OCI-LY7 (cell line): Measurements from ENCODE around the gene ARHGEF3. TPM values are rescaled to one million over a fixed set of nuclear protein-coding genes. Genes with fewer than 3 reads are reported as not detected.
"Not testable (repeated sequence)": the region's sequence is repeated elsewhere in the genome, so short reads cannot be mapped to it uniquely, and the experiment has no call there.

Experiments used
- BruUV-seq: library from RNA; stranded (reverse); fragments of 400-500 nt; replicated peaks from 2 replicates; lab custom pipeline; 2021; lab: Mats Ljungman, UMichigan
- CTCF ChIA-PET: fragments of 300-600 bp; sonication (Branson Sonifier 250); formaldehyde crosslinking; loops from one replicate; lab custom pipeline; 2022; ENCODE audit warnings: antibody characterized with exemption; ENCODE audit not compliant: unreplicated experiment; lab: Charles Lee
- POLR2A ChIA-PET: fragments of 300-600 bp; sonication (Branson Sonifier 250); formaldehyde crosslinking; loops from one replicate; lab custom pipeline; 2022; ENCODE audit warnings: antibody characterized with exemption; lab: Charles Lee
- DNase-seq: peaks from one replicate; pipeline ENCODE4 v3.0.0-alpha.2; 2015; ENCODE audit warnings: low spot score
- H2AFZ ChIP-seq: fragments of 200-600 bp; sonication (generic), shearing (Covaris generic); 2 replicates; pipeline ENCODE4 v1.6.1; 2014; ENCODE audit warnings: mild to moderate bottlenecking, antibody characterized with exemption, low read length, moderate library complexity
- H3K27ac ChIP-seq: fragments of 200-600 bp; sonication (generic); 2 replicates; pipeline ENCODE4 v1.5.1; 2014; ENCODE audit warnings: mixed run types, low read depth, mild to moderate bottlenecking, moderate library complexity, low read length, inconsistent platforms; ENCODE audit not compliant: poor library complexity, severe bottlenecking
- H3K36me3 ChIP-seq: fragments of 200-600 bp; sonication (generic); 2 replicates; pipeline ENCODE4 v1.6.1; 2014; ENCODE audit warnings: mild to moderate bottlenecking, antibody characterized with exemption, low read length, moderate library complexity, mixed read lengths; ENCODE audit not compliant: insufficient read depth
- H3K4me1 ChIP-seq: fragments of 200-600 bp; sonication (generic); 2 replicates; pipeline ENCODE4 v1.5.1; 2014; ENCODE audit warnings: mild to moderate bottlenecking, low read length; ENCODE audit not compliant: insufficient read depth, poor library complexity, severe bottlenecking
- H3K4me2 ChIP-seq: fragments of 200-600 bp; sonication (generic); 2 replicates; pipeline ENCODE4 v1.6.1; 2014; ENCODE audit warnings: mild to moderate bottlenecking, low read length
- H3K4me3 ChIP-seq: fragments of 200-600 bp; sonication (generic); 2 replicates; pipeline ENCODE4 v1.5.1; 2014; ENCODE audit warnings: mild to moderate bottlenecking, low read depth, low read length; ENCODE audit not compliant: poor library complexity, severe bottlenecking
- H3K79me2 ChIP-seq: fragments of 200-600 bp; sonication (generic); 2 replicates; pipeline ENCODE4 v1.6.1; 2016; ENCODE audit warnings: low read depth, mild to moderate bottlenecking, low read length, moderate library complexity, mixed read lengths; ENCODE audit not compliant: insufficient read depth
- H3K9me2 ChIP-seq: fragments of 200-600 bp; sonication (generic); 2 replicates; pipeline ENCODE4 v1.6.1; 2016; ENCODE audit warnings: mild to moderate bottlenecking, low read length, mixed read lengths; ENCODE audit not compliant: insufficient read depth
- H3K9me3 ChIP-seq: fragments of 200-600 bp; sonication (generic); 2 replicates; pipeline ENCODE4 v1.6.1; 2014; ENCODE audit warnings: mild to moderate bottlenecking, mixed run types, low read length, mixed read lengths
- H4K20me1 ChIP-seq: fragments of 200-600 bp; sonication (generic); 2 replicates; pipeline ENCODE4 v1.6.1; 2014; ENCODE audit warnings: mild to moderate bottlenecking, antibody characterized with exemption, low read length, moderate library complexity, mixed read lengths; ENCODE audit not compliant: insufficient read depth
- CTCF ChIP-seq: fragments of 200-600 bp; sonication (generic); conservative IDR thresholded peaks from 2 replicates; pipeline ENCODE4 v1.5.1; 2014; ENCODE audit warnings: mild to moderate bottlenecking, antibody characterized with exemption, low read length, moderate library complexity, mixed read lengths
- EZH2phosphoT487 ChIP-seq: fragments of 200-600 bp; sonication (generic); IDR thresholded peaks from 2 replicates; pipeline ENCODE4 v1.6.1; 2018; ENCODE audit warnings: low read depth, borderline replicate concordance, mild to moderate bottlenecking, mixed run types, antibody characterized with exemption, low read length, moderate library complexity, mixed read lengths
- intact Hi-C: fragments of 100-400 bp; cut with micrococcal nuclease; formaldehyde crosslinking; loops from one replicate; pipeline ENCODE4 v1.10.0; 2022; ENCODE audit not compliant: unreplicated experiment
- total RNA-seq, 2 experiments: library from RNA; depleted of rRNA in 1 of 2; stranded (reverse); fragments of >200 nt in 1 of 2; shearing (Covaris generic) in 1 of 2; gene quantifications; 2 replicates each; pipeline ENCODE4 v1.2.3, GENCODE V29; 2014 to 2022

The ARHGEF3 gene
- total RNA-seq, 2 experiments from 2014 or later, result 14.1 to 26.9 TPM

GRCh38 chr3:56711344-56711743 is 90.4 kb downstream of the ARHGEF3 start:
- POLR2A ChIA-PET, result interaction anchor here (0.9 to 1.3 kb wide), 2 partner anchors 79 to 276 kb away, joined by 3 read pairs; no protein-coding TSS in a partner anchor
- no peaks in the 10 kb centered on the region for H4K20me1 ChIP-seq
- no peak overlapping the region for H3K4me2 ChIP-seq
- DNase-seq, result peak; percentile 28
- H3K9me3 ChIP-seq, result 0 out of 2 replicates have a peak, but pooled peaks cover 9% of the 10 kb centered on the region
- H2AFZ ChIP-seq, result no peak overlapping the region
- no peaks in the 10 kb centered on the region for H3K79me2 ChIP-seq
- no peaks in the 10 kb centered on the region for H3K9me2 ChIP-seq
- no peak overlapping the region for H3K4me3 ChIP-seq
- H3K4me1 ChIP-seq, result no peaks in the 10 kb centered on the region
- TF ChIP-seq CTCF (peak; percentile 48), EZH2phosphoT487 (no peak)
- H3K27ac ChIP-seq, result no peak overlapping the region
- no TSS peak for BruUV-seq
- CTCF ChIA-PET, result no interaction called here
- H3K36me3 ChIP-seq, result no peaks in the 10 kb centered on the region
- intact Hi-C loops, result no loop called here

GRCh38 chr3:56707412-56707811 is 94.3 kb downstream of the ARHGEF3 start:
- CTCF ChIA-PET, H3K4me2 ChIP-seq, H3K36me3 ChIP-seq, H3K4me3 ChIP-seq, H3K9me2 ChIP-seq, intact Hi-C loops, H3K9me3 ChIP-seq, BruUV-seq, H2AFZ ChIP-seq, DNase-seq, H4K20me1 ChIP-seq, H3K79me2 ChIP-seq, H3K27ac ChIP-seq: not testable (repeated sequence)
- TF ChIP-seq CTCF, result peak; percentile 51; the same call in 1 of the 2 replicates
- peaks cover 11% of the 10 kb centered on the region for H3K4me1 ChIP-seq
- POLR2A ChIA-PET, result interaction anchor here (0.6 to 0.8 kb wide), 5 partner anchors 24 to 467 kb away, joined by 3 to 8 read pairs (median 4); no protein-coding TSS in a partner anchor

- H3K4me3 ChIP-seq, result no peak overlapping the region
- BruUV-seq, result no TSS peak
- no peak overlapping the region for H3K27ac ChIP-seq
- DNase-seq, result no peak
- no peaks in the 10 kb centered on the region for H3K9me2 ChIP-seq
- peaks cover 11% of the 10 kb centered on the region for H3K4me1 ChIP-seq
- H3K79me2 ChIP-seq, result no peaks in the 10 kb centered on the region
- intact Hi-C loops, result no loop called here
- peak overlapping the region; percentile 2; the same call in 1 of the 2 replicates for H2AFZ ChIP-seq
- no peaks in the 10 kb centered on the region for H4K20me1 ChIP-seq
- no peaks in the 10 kb centered on the region for H3K9me3 ChIP-seq
- POLR2A ChIA-PET, result interaction anchor here (1.0 kb wide), 1 partner anchor 91 kb away, joined by 4 read pairs; no protein-coding TSS in a partner anchor
- no peak overlapping the region for H3K4me2 ChIP-seq
- CTCF ChIA-PET, result no interaction called here
- TF ChIP-seq CTCF, result no peak
- H3K36me3 ChIP-seq, result no peaks in the 10 kb centered on the region
These were observed 95.1 kb downstream of the ARHGEF3 start for GRCh38 chr3:56706629-56707028.
